MM.1S (cell line): ENCODE measurements around the gene CDC37L1.

Source experiments
- DNase-seq: peaks from one replicate; pipeline ENCODE4 v3.0.0-alpha.2; 2015
- H2AFZ ChIP-seq: fragments of 300-600 bp; sonication (generic); 2 replicates; pipeline ENCODE4 v1.6.0; 2016; ENCODE audit warnings: antibody characterized with exemption, low read length
- H3F3A ChIP-seq: fragments of 300-600 bp; sonication (generic); 2 replicates; pipeline ENCODE4 v1.6.1; 2016; ENCODE audit warnings: mild to moderate bottlenecking, antibody characterized with exemption, low read length, moderate library complexity, mixed read lengths; ENCODE audit not compliant: insufficient read depth
- H3K27ac ChIP-seq: fragments of 300-600 bp; sonication (generic); 2 replicates; pipeline ENCODE4 v1.5.1; 2016; ENCODE audit warnings: mild to moderate bottlenecking, low read length
- H3K27me3 ChIP-seq: fragments of 300-600 bp; sonication (generic); replicated peaks from 2 replicates; pipeline ENCODE4 v1.6.0; 2016; ENCODE audit warnings: low read length; ENCODE audit not compliant: insufficient read depth
- H3K36me3 ChIP-seq: fragments of 300-600 bp; sonication (generic); replicated peaks from 2 replicates; pipeline ENCODE4 v1.6.1; 2016; ENCODE audit warnings: mild to moderate bottlenecking, low read length, mixed read lengths; ENCODE audit not compliant: insufficient read depth
- H3K4me1 ChIP-seq: fragments of 300-600 bp; sonication (generic); 2 replicates; pipeline ENCODE4 v1.6.1; 2016; ENCODE audit warnings: low read length, mixed read lengths
- H3K4me2 ChIP-seq: fragments of 300-600 bp; sonication (generic); 2 replicates; pipeline ENCODE4 v1.6.0; 2016; ENCODE audit warnings: low read depth, low read length
- H3K4me3 ChIP-seq: fragments of 300-600 bp; sonication (generic); 2 replicates; pipeline ENCODE4 v1.5.1; 2016; ENCODE audit warnings: low read length, mixed read lengths
- H3K79me2 ChIP-seq: fragments of 300-600 bp; sonication (generic); 2 replicates; pipeline ENCODE4 v1.6.1; 2016; ENCODE audit warnings: mixed run types, low read length, mixed read lengths
- H3K9ac ChIP-seq: fragments of 300-600 bp; sonication (generic); 2 replicates; pipeline ENCODE4 v1.6.1; 2016; ENCODE audit warnings: low read length, mixed read lengths
- H3K9me2 ChIP-seq: fragments of 300-600 bp; sonication (generic); replicated peaks from 2 replicates; pipeline ENCODE4 v1.6.1; 2016; ENCODE audit warnings: mild to moderate bottlenecking, low read length, mixed read lengths; ENCODE audit not compliant: insufficient read depth
- H3K9me3 ChIP-seq: fragments of 300-600 bp; sonication (generic); replicated peaks from 2 replicates; pipeline ENCODE4 v1.6.1; 2016; ENCODE audit warnings: mild to moderate bottlenecking, low read length, mixed read lengths; ENCODE audit not compliant: insufficient read depth
- H4K20me1 ChIP-seq: fragments of 300-600 bp; sonication (generic); 2 replicates; pipeline ENCODE4 v1.6.1; 2016; ENCODE audit warnings: mild to moderate bottlenecking, low read length, moderate library complexity, mixed read lengths; ENCODE audit not compliant: insufficient read depth
- EZH2 ChIP-seq: fragments of 300-600 bp; sonication (generic); optimal IDR thresholded peaks from 2 replicates; pipeline ENCODE3; 2017; ENCODE audit warnings: low read depth, mild to moderate bottlenecking, antibody characterized with exemption, low read length, mixed read lengths
- EZH2phosphoT487 ChIP-seq: fragments of 300-600 bp; sonication (generic); IDR thresholded peaks from 2 replicates; pipeline ENCODE4 v1.6.1; 2018; ENCODE audit warnings: antibody characterized with exemption, low read length
- TF ChIP-seq, protein P1 (sequence below): fragments of 300-600 bp; sonication (generic); IDR thresholded peaks from 2 replicates; pipeline ENCODE4 v1.5.1; 2016; ENCODE audit warnings: antibody characterized with exemption, low read length, mixed read lengths

The CDC37L1 gene

DNA sequence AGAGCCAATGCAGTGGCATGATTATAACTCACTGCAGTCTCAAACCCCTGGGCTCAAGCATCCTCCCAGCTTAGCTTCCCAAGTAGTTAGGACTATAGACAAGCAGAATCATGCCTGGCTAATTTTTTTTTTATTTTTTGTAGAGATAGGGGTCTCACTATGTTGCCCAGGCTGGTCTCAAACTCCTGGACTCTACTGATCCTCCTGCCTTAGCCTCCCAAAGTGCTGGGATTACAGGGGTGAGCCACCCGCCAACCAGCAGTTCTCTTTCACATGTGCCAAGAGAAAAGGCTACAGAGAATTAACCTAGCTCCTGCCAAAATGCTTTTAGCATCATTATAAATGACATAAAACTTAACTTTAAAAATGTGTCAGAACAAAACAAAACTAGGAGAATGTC lies 53.5 kb downstream of the CDC37L1 start:
- no peaks in the 10 kb centered on the region for H3K27me3 ChIP-seq
- peaks cover 12% of the 10 kb centered on the region; the same call in 1 of the 2 replicates for H4K20me1 ChIP-seq
- H3K9ac ChIP-seq, result no peak overlapping the region
- H3K9me3 ChIP-seq, result no peaks in the 10 kb centered on the region
- no peaks in the 10 kb centered on the region for H3K4me1 ChIP-seq
- H3K4me3 ChIP-seq, result no peak overlapping the region
- DNase-seq, result no peak
- H3K79me2 ChIP-seq, result peaks cover 87% of the 10 kb centered on the region
- no peak overlapping the region for H3K27ac ChIP-seq
- H3F3A ChIP-seq, result no peaks in the 10 kb centered on the region
- TF ChIP-seq EZH2phosphoT487 (no peak), EZH2 (no peak)
- TF ChIP-seq, protein P1, sequence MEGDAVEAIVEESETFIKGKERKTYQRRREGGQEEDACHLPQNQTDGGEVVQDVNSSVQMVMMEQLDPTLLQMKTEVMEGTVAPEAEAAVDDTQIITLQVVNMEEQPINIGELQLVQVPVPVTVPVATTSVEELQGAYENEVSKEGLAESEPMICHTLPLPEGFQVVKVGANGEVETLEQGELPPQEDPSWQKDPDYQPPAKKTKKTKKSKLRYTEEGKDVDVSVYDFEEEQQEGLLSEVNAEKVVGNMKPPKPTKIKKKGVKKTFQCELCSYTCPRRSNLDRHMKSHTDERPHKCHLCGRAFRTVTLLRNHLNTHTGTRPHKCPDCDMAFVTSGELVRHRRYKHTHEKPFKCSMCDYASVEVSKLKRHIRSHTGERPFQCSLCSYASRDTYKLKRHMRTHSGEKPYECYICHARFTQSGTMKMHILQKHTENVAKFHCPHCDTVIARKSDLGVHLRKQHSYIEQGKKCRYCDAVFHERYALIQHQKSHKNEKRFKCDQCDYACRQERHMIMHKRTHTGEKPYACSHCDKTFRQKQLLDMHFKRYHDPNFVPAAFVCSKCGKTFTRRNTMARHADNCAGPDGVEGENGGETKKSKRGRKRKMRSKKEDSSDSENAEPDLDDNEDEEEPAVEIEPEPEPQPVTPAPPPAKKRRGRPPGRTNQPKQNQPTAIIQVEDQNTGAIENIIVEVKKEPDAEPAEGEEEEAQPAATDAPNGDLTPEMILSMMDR, result no peak
- no peak overlapping the region for H3K4me2 ChIP-seq
- no peaks in the 10 kb centered on the region for H3K36me3 ChIP-seq
- H2AFZ ChIP-seq, result no peak overlapping the region
- no peaks in the 10 kb centered on the region for H3K9me2 ChIP-seq

DNA sequence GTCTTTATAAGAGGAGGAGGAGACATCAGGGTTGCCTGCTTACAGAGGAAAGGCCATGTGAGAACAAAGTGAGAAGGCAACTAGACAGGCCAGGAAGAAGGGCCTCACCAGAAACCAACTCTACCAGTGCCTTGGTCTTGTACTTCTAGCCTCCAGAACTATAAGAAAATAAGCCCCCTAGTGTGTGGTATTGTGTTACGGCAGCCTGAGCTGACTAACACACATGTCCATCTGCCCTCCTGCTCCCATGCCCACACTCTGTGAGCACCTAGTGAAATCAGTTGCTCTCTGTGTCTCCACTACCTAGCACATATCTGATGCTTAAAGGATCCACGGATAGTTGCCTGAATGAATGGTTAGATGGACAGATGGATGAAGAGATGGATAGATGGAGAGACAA lies 54.8 kb downstream of the CDC37L1 start:
- H3K9ac ChIP-seq, result no peak overlapping the region
- H3K9me2 ChIP-seq, result no peaks in the 10 kb centered on the region
- H3K9me3 ChIP-seq, result no peaks in the 10 kb centered on the region
- TF ChIP-seq, protein P1, result no peak
- TF ChIP-seq EZH2phosphoT487 (no peak), EZH2 (no peak)
- H3K4me1 ChIP-seq, result peaks cover 2% of the 10 kb centered on the region; the same call in 1 of the 2 replicates
- no peaks in the 10 kb centered on the region for H3K36me3 ChIP-seq
- H2AFZ ChIP-seq, result no peak overlapping the region
- peaks cover 13% of the 10 kb centered on the region; the same call in 1 of the 2 replicates for H4K20me1 ChIP-seq
- peaks cover 92% of the 10 kb centered on the region for H3K79me2 ChIP-seq
- H3K27me3 ChIP-seq, result no peaks in the 10 kb centered on the region
- no peaks in the 10 kb centered on the region for H3F3A ChIP-seq
- H3K4me2 ChIP-seq, result no peak overlapping the region
- no peak for DNase-seq
- no peak overlapping the region for H3K4me3 ChIP-seq
- H3K27ac ChIP-seq, result no peak overlapping the region

DNA sequence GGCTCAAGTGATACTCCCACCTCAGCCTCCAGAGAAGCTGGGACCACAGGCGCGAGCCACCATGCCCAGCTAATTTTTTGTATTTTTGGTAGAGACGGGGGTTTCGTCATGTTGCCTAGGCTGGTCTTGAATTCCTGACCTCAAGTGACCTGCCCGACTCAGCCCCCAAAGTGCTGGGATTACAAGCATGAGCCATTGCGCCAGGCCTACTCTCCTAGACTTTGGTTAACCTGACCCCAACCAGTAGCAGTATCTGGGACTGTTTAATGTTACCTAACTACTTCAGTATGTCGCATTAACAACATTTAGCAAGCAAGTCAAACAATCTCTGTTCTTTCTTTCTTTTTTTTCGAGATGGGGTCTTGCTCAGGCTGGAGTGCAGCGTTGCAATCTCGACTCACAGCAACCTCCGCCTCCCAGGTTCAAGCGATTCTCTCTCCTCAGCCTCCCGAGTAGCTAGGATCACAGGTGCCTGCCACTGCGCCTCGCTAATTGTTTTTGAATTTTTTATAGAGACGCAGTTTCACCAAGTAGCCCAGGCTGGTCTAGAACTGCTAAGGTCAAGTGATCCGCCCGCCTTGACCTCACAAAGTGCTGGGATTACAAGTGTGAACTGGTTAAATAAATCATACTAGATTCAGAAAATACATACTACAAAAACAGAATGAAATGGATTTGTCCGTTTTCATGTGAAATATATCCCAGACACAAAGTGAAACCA lies 59.7 kb downstream of the CDC37L1 start:
- no peak for DNase-seq
- no peak overlapping the region; the same call in 1 of the 2 replicates for H3K9ac ChIP-seq
- peaks cover 60% of the 10 kb centered on the region for H3K79me2 ChIP-seq
- peaks cover 6% of the 10 kb centered on the region; the same call in 1 of the 2 replicates for H3K4me1 ChIP-seq
- peak overlapping the region; percentile 97 for H3K4me3 ChIP-seq
- TF ChIP-seq, protein P1, result no peak
- TF ChIP-seq EZH2phosphoT487 (no peak), EZH2 (no peak)
- H3F3A ChIP-seq, result peaks cover 21% of the 10 kb centered on the region; the same call in 1 of the 2 replicates
- H2AFZ ChIP-seq, result no peak overlapping the region
- no peaks in the 10 kb centered on the region for H3K27me3 ChIP-seq
- peaks cover 13% of the 10 kb centered on the region; the same call in 1 of the 2 replicates for H4K20me1 ChIP-seq
- peak overlapping the region; percentile 94; the same call in 1 of the 2 replicates for H3K4me2 ChIP-seq
- H3K36me3 ChIP-seq, result no peaks in the 10 kb centered on the region
- no peaks in the 10 kb centered on the region for H3K9me3 ChIP-seq
- H3K27ac ChIP-seq, result no peak overlapping the region
- H3K9me2 ChIP-seq, result no peaks in the 10 kb centered on the region
